HCEC 1CT (cell line): ENCODE measurements around the gene ABCF2.
A peak's percentile ranks its signal among the peaks of the same experiment; 100 is the strongest.

Experiments used
- DNase-seq: peaks from one replicate; pipeline ENCODE4 v3.0.0-alpha.2; 2017

Gene ABCF2

GRCh38 chr7:151226875-151227782 lies at the start of gene ABCF2:
Gene ABCF2, minus strand, starts transcription at chr7:151227205. Its CDS starts 747 bp downstream, at chr7:151226458.
- peak; percentile 97 for DNase-seq

- DNase-seq: no peak
Observed at GRCh38 chr7:151275813-151276577, 49.0 kb upstream of the ABCF2 start.

GRCh38 chr7:151274936-151275812 lies 48.2 kb upstream of the ABCF2 start:
- no peak for DNase-seq

GRCh38 chr7:151274396-151274795 lies 47.4 kb upstream of the ABCF2 start:
- no peak for DNase-seq

GRCh38 chr7:151273651-151274390 lies 46.8 kb upstream of the ABCF2 start:
- DNase-seq: no peak

- DNase-seq: no peak
Observed at GRCh38 chr7:151272877-151273276, 45.9 kb upstream of the ABCF2 start.

- no peak for DNase-seq
Observed at GRCh38 chr7:151272405-151272804, 45.4 kb upstream of the ABCF2 start.

GRCh38 chr7:151271699-151272355 lies 44.8 kb upstream of the ABCF2 start:
- no peak for DNase-seq

- DNase-seq: no peak
Observed at GRCh38 chr7:151269511-151269910, 42.5 kb upstream of the ABCF2 start.

GRCh38 chr7:151265351-151265931 lies 38.4 kb upstream of the ABCF2 start:
- no peak for DNase-seq

GRCh38 chr7:151264615-151265014 lies 37.6 kb upstream of the ABCF2 start:
- DNase-seq: no peak

- no peak for DNase-seq
Observed at GRCh38 chr7:151261529-151261928, 34.5 kb upstream of the ABCF2 start.

GRCh38 chr7:151260883-151261282 lies 33.9 kb upstream of the ABCF2 start:
- no peak for DNase-seq

GRCh38 chr7:151260471-151260870 lies 33.5 kb upstream of the ABCF2 start:
- DNase-seq: no peak

GRCh38 chr7:151257990-151258389 lies 31.0 kb upstream of the ABCF2 start:
- DNase-seq: no peak

- no peak for DNase-seq
Observed at GRCh38 chr7:151256410-151257045, 29.5 kb upstream of the ABCF2 start.

- no peak for DNase-seq
Observed at GRCh38 chr7:151255390-151255789, 28.4 kb upstream of the ABCF2 start.

- DNase-seq: no peak
Observed at GRCh38 chr7:151254851-151255250, 27.8 kb upstream of the ABCF2 start.

GRCh38 chr7:151254316-151254715 lies 27.3 kb upstream of the ABCF2 start:
- DNase-seq: no peak

- DNase-seq: no peak
Observed at GRCh38 chr7:151252961-151253711, 26.1 kb upstream of the ABCF2 start.
